ENCODE data around the gene MMP25.
"Not testable (repeated sequence)": the region's sequence is repeated elsewhere in the genome, so short reads cannot be mapped to it uniquely, and the experiment has no call there.

The MMP25 gene

GRCh38 chr16:3083408-3083807 is 37.0 kb downstream of the MMP25 start:
- not testable (repeated sequence) for H3K4me3 ChIP-seq (ENCODE audit: low read depth in 1 of 2, low read length in 2 of 2); H3K27me3 ChIP-seq (ENCODE audit: control insufficient read depth in 1 of 2, insufficient read depth in 2 of 2, low read length in 2 of 2); H3K36me3 ChIP-seq (ENCODE audit: control insufficient read depth in 1 of 2, insufficient read depth in 2 of 2, low read length in 2 of 2); H3K9me3 ChIP-seq (ENCODE audit: control insufficient read depth in 1 of 2, low read length in 2 of 2); H3K9ac ChIP-seq (ENCODE audit: low read depth in 1 of 2, low read length in 2 of 2); H3K27ac ChIP-seq (ENCODE audit: low read depth, low read length)
- peaks cover 13 to 17% of the 10 kb centered on the region in 2 donors for H3K4me1 ChIP-seq (ENCODE audit: control insufficient read depth in 1 of 2, insufficient read depth in 2 of 2, low read length in 2 of 2)

- H3K9me3 ChIP-seq (ENCODE audit: control insufficient read depth in 1 of 2, low read length in 2 of 2) = no peaks in the 10 kb centered on the region
- peaks cover 13 to 17% of the 10 kb centered on the region in 2 donors for H3K4me1 ChIP-seq (ENCODE audit: control insufficient read depth in 1 of 2, insufficient read depth in 2 of 2, low read length in 2 of 2)
- H3K36me3 ChIP-seq (ENCODE audit: control insufficient read depth in 1 of 2, insufficient read depth in 2 of 2, low read length in 2 of 2) = no peaks in the 10 kb centered on the region
- H3K4me3 ChIP-seq (ENCODE audit: low read depth in 1 of 2, low read length in 2 of 2) = no peak overlapping the region
- H3K27me3 ChIP-seq (ENCODE audit: control insufficient read depth in 1 of 2, insufficient read depth in 2 of 2, low read length in 2 of 2) = no peaks in the 10 kb centered on the region
- no peak overlapping the region for H3K27ac ChIP-seq (ENCODE audit: low read depth, low read length)
- H3K9ac ChIP-seq (ENCODE audit: low read depth in 1 of 2, low read length in 2 of 2) = no peak overlapping the region
These were observed 38.1 kb downstream of the MMP25 start for GRCh38 chr16:3084491-3084890.

- Histone ChIP-seq H3K4me3 (ENCODE audit: low read depth in 1 of 2, low read length in 2 of 2) (no peak overlapping the region), H3K36me3 (ENCODE audit: control insufficient read depth in 1 of 2, insufficient read depth in 2 of 2, low read length in 2 of 2) (no peaks in the 10 kb centered on the region), H3K9ac (ENCODE audit: low read depth in 1 of 2, low read length in 2 of 2) (no peak overlapping the region), H3K27me3 (ENCODE audit: control insufficient read depth in 1 of 2, insufficient read depth in 2 of 2, low read length in 2 of 2) (no peaks in the 10 kb centered on the region), H3K27ac (ENCODE audit: low read depth, low read length) (no peak overlapping the region), H3K4me1 (ENCODE audit: control insufficient read depth in 1 of 2, insufficient read depth in 2 of 2, low read length in 2 of 2) (peaks cover 13 to 17% of the 10 kb centered on the region in 2 donors), H3K9me3 (ENCODE audit: control insufficient read depth in 1 of 2, low read length in 2 of 2) (no peaks in the 10 kb centered on the region)
These were observed 38.8 kb downstream of the MMP25 start for GRCh38 chr16:3084969-3085670.

- Histone ChIP-seq H3K4me3 (ENCODE audit: low read depth in 1 of 2, low read length in 2 of 2) (peak overlapping the region; percentile 50 to 57), H3K27me3 (ENCODE audit: control insufficient read depth in 1 of 2, insufficient read depth in 2 of 2, low read length in 2 of 2) (no peaks in the 10 kb centered on the region), H3K4me1 (ENCODE audit: control insufficient read depth in 1 of 2, insufficient read depth in 2 of 2, low read length in 2 of 2) (peaks cover 13 to 17% of the 10 kb centered on the region in 2 donors), H3K9ac (ENCODE audit: low read depth in 1 of 2, low read length in 2 of 2) (peak overlapping the region in 1 of 2 donors; percentile 45), H3K9me3 (ENCODE audit: control insufficient read depth in 1 of 2, low read length in 2 of 2) (no peaks in the 10 kb centered on the region), H3K27ac (ENCODE audit: low read depth, low read length) (no peak overlapping the region), H3K36me3 (ENCODE audit: control insufficient read depth in 1 of 2, insufficient read depth in 2 of 2, low read length in 2 of 2) (no peaks in the 10 kb centered on the region)
These were observed 39.7 kb downstream of the MMP25 start for GRCh38 chr16:3085868-3086595.

GRCh38 chr16:3086596-3087242 is 40.4 kb downstream of the MMP25 start:
- Histone ChIP-seq H3K27ac (ENCODE audit: low read depth, low read length) (no peak overlapping the region), H3K4me1 (ENCODE audit: control insufficient read depth in 1 of 2, insufficient read depth in 2 of 2, low read length in 2 of 2) (peaks cover 13 to 17% of the 10 kb centered on the region in 2 donors), H3K4me3 (ENCODE audit: low read depth in 1 of 2, low read length in 2 of 2) (peak overlapping the region; percentile 50 to 57), H3K9ac (ENCODE audit: low read depth in 1 of 2, low read length in 2 of 2) (peak overlapping the region; percentile 38 to 45), H3K9me3 (ENCODE audit: control insufficient read depth in 1 of 2, low read length in 2 of 2) (no peaks in the 10 kb centered on the region), H3K36me3 (ENCODE audit: control insufficient read depth in 1 of 2, insufficient read depth in 2 of 2, low read length in 2 of 2) (no peaks in the 10 kb centered on the region), H3K27me3 (ENCODE audit: control insufficient read depth in 1 of 2, insufficient read depth in 2 of 2, low read length in 2 of 2) (no peaks in the 10 kb centered on the region)

- peak overlapping the region in 1 of 2 donors; percentile 45 for H3K9ac ChIP-seq (ENCODE audit: low read depth in 1 of 2, low read length in 2 of 2)
- no peak overlapping the region for H3K27ac ChIP-seq (ENCODE audit: low read depth, low read length)
- H3K4me1 ChIP-seq (ENCODE audit: control insufficient read depth in 1 of 2, insufficient read depth in 2 of 2, low read length in 2 of 2) = peaks cover 13 to 17% of the 10 kb centered on the region in 2 donors
- no peaks in the 10 kb centered on the region for H3K36me3 ChIP-seq (ENCODE audit: control insufficient read depth in 1 of 2, insufficient read depth in 2 of 2, low read length in 2 of 2)
- H3K9me3 ChIP-seq (ENCODE audit: control insufficient read depth in 1 of 2, low read length in 2 of 2) = no peaks in the 10 kb centered on the region
- no peaks in the 10 kb centered on the region for H3K27me3 ChIP-seq (ENCODE audit: control insufficient read depth in 1 of 2, insufficient read depth in 2 of 2, low read length in 2 of 2)
- H3K4me3 ChIP-seq (ENCODE audit: low read depth in 1 of 2, low read length in 2 of 2) = peak overlapping the region in 1 of 2 donors; percentile 57
These were observed 41.2 kb downstream of the MMP25 start for GRCh38 chr16:3087243-3088235.

GRCh38 chr16:3088450-3088849 is 42.1 kb downstream of the MMP25 start:
- Histone ChIP-seq H3K27me3 (ENCODE audit: control insufficient read depth in 1 of 2, insufficient read depth in 2 of 2, low read length in 2 of 2) (no peaks in the 10 kb centered on the region), H3K27ac (ENCODE audit: low read depth, low read length) (no peak overlapping the region), H3K4me3 (ENCODE audit: low read depth in 1 of 2, low read length in 2 of 2) (no peak overlapping the region), H3K4me1 (ENCODE audit: control insufficient read depth in 1 of 2, insufficient read depth in 2 of 2, low read length in 2 of 2) (peaks cover 13 to 17% of the 10 kb centered on the region in 2 donors), H3K9ac (ENCODE audit: low read depth in 1 of 2, low read length in 2 of 2) (no peak overlapping the region), H3K9me3 (ENCODE audit: control insufficient read depth in 1 of 2, low read length in 2 of 2) (no peaks in the 10 kb centered on the region), H3K36me3 (ENCODE audit: control insufficient read depth in 1 of 2, insufficient read depth in 2 of 2, low read length in 2 of 2) (no peaks in the 10 kb centered on the region)

GRCh38 chr16:3088925-3089716 is 42.8 kb downstream of the MMP25 start:
- no peak overlapping the region for H3K9ac ChIP-seq (ENCODE audit: low read depth in 1 of 2, low read length in 2 of 2)
- no peaks in the 10 kb centered on the region for H3K9me3 ChIP-seq (ENCODE audit: control insufficient read depth in 1 of 2, low read length in 2 of 2)
- no peak overlapping the region for H3K4me3 ChIP-seq (ENCODE audit: low read depth in 1 of 2, low read length in 2 of 2)
- H3K27me3 ChIP-seq (ENCODE audit: control insufficient read depth in 1 of 2, insufficient read depth in 2 of 2, low read length in 2 of 2) = no peaks in the 10 kb centered on the region
- no peaks in the 10 kb centered on the region for H3K36me3 ChIP-seq (ENCODE audit: control insufficient read depth in 1 of 2, insufficient read depth in 2 of 2, low read length in 2 of 2)
- H3K4me1 ChIP-seq (ENCODE audit: control insufficient read depth in 1 of 2, insufficient read depth in 2 of 2, low read length in 2 of 2) = peaks cover 13 to 17% of the 10 kb centered on the region in 2 donors
- no peak overlapping the region for H3K27ac ChIP-seq (ENCODE audit: low read depth, low read length)
